Testis (tissue), 3 donors: ENCODE data around the gene CDKN2B. TPM values are rescaled to one million over a fixed set of nuclear protein-coding genes. Genes with fewer than 3 reads are reported as not detected.

Source experiments
- DNase-seq: peaks from one replicate; pipeline ENCODE4 v3.0.0-alpha.2; 2019
- H3K27ac ChIP-seq, 2 donors: fragments of 200-600 bp; sonication (generic); one replicate each; pipeline ENCODE4 v1.5.1; 2019
- H3K27me3 ChIP-seq: fragments of 200-600 bp; sonication (generic); one replicate; pipeline ENCODE4 v1.5.1; 2019
- H3K36me3 ChIP-seq: fragments of 200-600 bp; sonication (generic); one replicate; pipeline ENCODE4 v1.5.1; 2017; ENCODE audit warnings: low read depth; ENCODE audit errors: missing control alignments
- H3K4me1 ChIP-seq: fragments of 200-600 bp; sonication (generic); one replicate; pipeline ENCODE4 v1.5.1; 2019
- H3K4me3 ChIP-seq, 2 donors: fragments of 200-600 bp; sonication (generic); one replicate each; pipeline ENCODE4 v1.5.1; 2017 to 2019
- H3K9me3 ChIP-seq: fragments of 200-600 bp; sonication (generic); one replicate; pipeline ENCODE4 v1.5.1; 2017
- CTCF ChIP-seq, 3 experiments: fragments of 450-650 bp in 2 of 3; fragments of 200-600 bp in 1 of 3; sonication (generic) in 1 of 3; IDR thresholded peaks; one replicate each; pipeline ENCODE4 v1.5.1; 2016 to 2019; ENCODE audit warnings: antibody characterized with exemption in 3 of 3, mild to moderate bottlenecking in 2 of 3, moderate library complexity in 1 of 3
- POLR2A ChIP-seq: fragments of 450-650 bp; IDR thresholded peaks from one replicate; pipeline ENCODE4 v1.6.1; 2017; ENCODE audit warnings: antibody characterized with exemption, mild to moderate bottlenecking, moderate library complexity
- WGBS, 2 donors: methylation state at CpG; one replicate each; pipeline ENCODE4 v1.1.5; 2018; 5-methylcytosine and 5-hydroxymethylcytosine counted together
- intact Hi-C: fragments of 100-400 bp; cut with DNase I; formaldehyde crosslinking; loops from one replicate; pipeline ENCODE4 v1.15.1; 2023; ENCODE audit warnings: low total_unique reads
- polyA plus RNA-seq: library from polyadenylated mRNA; stranded (reverse); fragments of 350-450 nt; fragmentation: Illumina TruSeq; extraction: RNeasy Lipid Tissue Mini Kit (QIAGEN cat#74804); gene quantifications from one replicate; pipeline ENCODE4 v1.2.3, GENCODE V29; 2014; ENCODE audit warnings: low read depth, low replicate concordance; ENCODE audit not compliant: insufficient read depth
- total RNA-seq, 2 donors: library from RNA; depleted of rRNA; stranded (reverse); fragments of >200 nt; gene quantifications; one replicate each; pipeline ENCODE4 v1.2.3, GENCODE V29; 2016

Gene CDKN2B
- total and polyA plus RNA-seq, 3 donors from 2014 or later, result 11.8 to 28.7 (median 17.3) TPM

GRCh38 chr9:21988056-21988990 is 20.8 kb downstream of the CDKN2B start:
- Histone ChIP-seq H3K4me3 (no peak overlapping the region), H3K27ac (no peak overlapping the region), H3K9me3 (no peaks in the 10 kb centered on the region), H3K27me3 (no peaks in the 10 kb centered on the region), H3K36me3 (no peaks in the 10 kb centered on the region), H3K4me1 (no peaks in the 10 kb centered on the region)
- TF ChIP-seq POLR2A, result no peak
- TF ChIP-seq CTCF (IDR thresholded peaks at IDR 0.05), result no peak
- DNase-seq, result no peak
- WGBS, 2 donors, result 39 to 42% methylated on average over 9 of the region's 9 CpGs
- intact Hi-C loops, result no loop called here

DNA sequence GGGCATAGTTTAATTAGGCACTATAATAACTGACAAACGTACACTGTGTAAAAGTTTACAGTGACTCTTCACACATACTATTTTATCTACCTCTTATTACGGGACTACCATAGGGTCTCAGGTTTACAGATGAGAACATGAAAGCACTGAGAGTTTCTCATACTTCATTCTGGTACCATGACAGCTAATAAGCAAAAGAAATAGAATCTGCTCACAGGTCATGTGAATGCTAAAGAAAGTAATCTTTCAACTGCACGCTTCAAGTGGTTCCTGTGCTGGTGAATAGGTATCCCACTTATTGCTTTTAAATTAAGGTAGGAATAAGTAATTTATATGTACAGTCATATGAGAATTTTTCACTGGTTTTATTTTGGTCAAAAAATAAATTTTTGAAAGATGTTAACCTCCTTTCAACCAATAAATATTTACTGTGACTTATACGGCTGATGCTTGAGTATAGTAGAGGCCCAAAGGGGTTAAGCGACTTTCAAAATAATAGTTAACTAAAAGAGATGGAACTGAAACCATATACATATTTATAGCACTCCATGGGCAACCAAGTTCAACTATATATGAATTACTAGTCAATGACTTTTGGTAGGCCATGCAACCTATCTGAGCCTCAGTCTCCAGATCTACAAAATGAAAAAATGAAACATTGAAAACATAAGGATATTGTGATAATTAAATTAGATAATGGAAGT is 23.0 kb downstream of the CDKN2B start:
- Histone ChIP-seq H3K27me3 (no peaks in the 10 kb centered on the region), H3K4me1 (no peaks in the 10 kb centered on the region), H3K27ac (no peak overlapping the region), H3K9me3 (no peaks in the 10 kb centered on the region), H3K4me3 (no peak overlapping the region), H3K36me3 (no peaks in the 10 kb centered on the region)
- TF ChIP-seq POLR2A (no peak), CTCF (IDR thresholded peaks at IDR 0.05) (no peak)
- no peak for DNase-seq
- 81 to 82% methylated on average over 5 of the region's 5 CpGs for WGBS, 2 donors
- intact Hi-C loops, result no loop called here

DNA sequence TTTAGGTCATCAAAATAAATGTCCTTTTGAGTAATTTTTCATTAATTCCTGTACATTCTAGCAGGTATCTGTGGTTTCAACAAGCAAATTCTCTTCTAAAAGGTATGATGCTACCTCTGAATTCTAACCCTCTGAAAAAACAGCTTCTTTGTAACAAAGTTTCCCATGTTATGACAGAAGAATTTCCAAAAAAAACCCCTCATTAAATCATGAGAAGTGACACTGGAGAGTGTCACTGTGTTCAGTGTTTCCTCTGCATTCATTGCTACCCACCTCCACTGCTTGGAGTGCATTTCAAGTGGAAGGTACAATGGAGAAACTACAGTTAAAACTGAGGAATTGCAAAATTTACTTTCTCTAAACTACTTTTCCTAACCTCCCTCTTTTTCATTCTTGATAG is 25.0 kb downstream of the CDKN2B start:
- intact Hi-C loops, result no loop called here
- Histone ChIP-seq H3K27me3 (no peaks in the 10 kb centered on the region), H3K4me1 (no peaks in the 10 kb centered on the region)

GRCh38 chr9:21983561-21983935 is 25.6 kb downstream of the CDKN2B start:
- no peak overlapping the region for H3K27ac ChIP-seq
- no peaks in the 10 kb centered on the region for H3K27me3 ChIP-seq
- TF ChIP-seq POLR2A (no peak), CTCF (IDR thresholded peaks at IDR 0.05) (no peak)
- DNase-seq, result no peak
- H3K36me3 ChIP-seq, result no peaks in the 10 kb centered on the region
- intact Hi-C loops, result no loop called here
- no peaks in the 10 kb centered on the region for H3K4me1 ChIP-seq
- H3K9me3 ChIP-seq, result no peaks in the 10 kb centered on the region
- WGBS, 2 donors, result 70 to 73% methylated on average over 1 of the region's 1 CpG
- H3K4me3 ChIP-seq, result no peak overlapping the region

More for the DNA sequence above, 25.0 kb downstream of the CDKN2B start:
- TF ChIP-seq CTCF (IDR thresholded peaks at IDR 0.05), result no peak
- TF ChIP-seq POLR2A, result no peak
- no peak for DNase-seq
- H3K27ac ChIP-seq, result no peak overlapping the region
- no peaks in the 10 kb centered on the region for H3K9me3 ChIP-seq
- no peak overlapping the region for H3K4me3 ChIP-seq
- H3K36me3 ChIP-seq, result no peaks in the 10 kb centered on the region
